Measurements from ENCODE around the gene TRIM26. TPM values are rescaled to one million over a fixed set of nuclear protein-coding genes. Genes with fewer than 3 reads are reported as not detected.
A peak's percentile ranks its signal among the peaks of the same experiment; 100 is the strongest.

The TRIM26 gene
- total RNA-seq, 2 experiments from 2014 or later: 43.4 to 45.0 TPM

GRCh38 chr6:30164714-30165113, 48.5 kb downstream of the TRIM26 start:
- Mint-ChIP-seq H3K4me1 (ENCODE audit: low read depth) (peaks cover 20% of the 10 kb centered on the region), H3K9me3 (no peaks in the 10 kb centered on the region), H3K36me3 (ENCODE audit: low read depth) (no peaks in the 10 kb centered on the region), H3K27ac (no peak overlapping the region), H3K4me3 (no peak overlapping the region), H3K27me3 (peaks cover 30% of the 10 kb centered on the region)
- CTCF ChIA-PET: no interaction called here
- no peak for DNase-seq
- no peak for TF ChIP-seq CTCF (IDR thresholded peaks at IDR 0.05)
- intact Hi-C loops (cut with micrococcal nuclease): no loop called here
- no peak for ATAC-seq
- POLR2A ChIA-PET: no interaction called here

- no peak overlapping the region for H3K27ac Mint-ChIP-seq
- peaks cover 20% of the 10 kb centered on the region for H3K4me1 Mint-ChIP-seq (ENCODE audit: low read depth)
- TF ChIP-seq CTCF (IDR thresholded peaks at IDR 0.05): no peak
- DNase-seq (no peak), ATAC-seq (no peak)
- intact Hi-C loops (cut with micrococcal nuclease): no loop called here
- no peaks in the 10 kb centered on the region for H3K9me3 Mint-ChIP-seq
- H3K27me3 Mint-ChIP-seq: peaks cover 32% of the 10 kb centered on the region
- H3K36me3 Mint-ChIP-seq (ENCODE audit: low read depth): no peaks in the 10 kb centered on the region
- H3K4me3 Mint-ChIP-seq: no peak overlapping the region
- POLR2A ChIA-PET: no interaction called here
- CTCF ChIA-PET: interaction anchor here (1.1 kb wide), 1 partner anchor 60 kb away, joined by 5 read pairs; no protein-coding TSS in a partner anchor
Observed at GRCh38 chr6:30163918-30164654, 49.1 kb downstream of the TRIM26 start.

GRCh38 chr6:30163090-30163917, 49.9 kb downstream of the TRIM26 start, which contains the start of gene TRIM15:
Gene TRIM15 (plus strand): TSS chr6:30163546. CDS start chr6:30163685, 139 bp downstream.
- Mint-ChIP-seq H3K4me1 (ENCODE audit: low read depth) (peaks cover 23% of the 10 kb centered on the region), H3K36me3 (ENCODE audit: low read depth) (no peaks in the 10 kb centered on the region), H3K27me3 (peaks cover 26% of the 10 kb centered on the region), H3K4me3 (no peak within 1 kb of the TSS), H3K27ac (no peak within 1 kb of the TSS), H3K9me3 (no peaks in the 10 kb centered on the region)
- intact Hi-C loops (cut with micrococcal nuclease): no loop called here
- POLR2A ChIA-PET: no interaction called here
- CTCF ChIA-PET: interaction anchor here (1.1 kb wide), 1 partner anchor 60 kb away, joined by 5 read pairs; no protein-coding TSS in a partner anchor
- DNase-seq (peak; percentile 84), ATAC-seq (peak; percentile 79)
- no peak for TF ChIP-seq CTCF (IDR thresholded peaks at IDR 0.05)

GRCh38 chr6:30162265-30163089, 50.7 kb downstream of the TRIM26 start:
- peaks cover 25% of the 10 kb centered on the region for H3K4me1 Mint-ChIP-seq (ENCODE audit: low read depth)

More at GRCh38 chr6:30162265-30163089, 50.7 kb downstream of the TRIM26 start:
- H3K27ac Mint-ChIP-seq: no peak overlapping the region
- ChIA-PET CTCF (no interaction called here), POLR2A (no interaction called here)
- no peaks in the 10 kb centered on the region for H3K9me3 Mint-ChIP-seq
- H3K4me3 Mint-ChIP-seq: no peak overlapping the region
- DNase-seq (no peak), ATAC-seq (no peak)
- no peaks in the 10 kb centered on the region for H3K36me3 Mint-ChIP-seq (ENCODE audit: low read depth)
- H3K27me3 Mint-ChIP-seq: peaks cover 20% of the 10 kb centered on the region
- intact Hi-C loops (cut with micrococcal nuclease): no loop called here
- TF ChIP-seq CTCF (IDR thresholded peaks at IDR 0.05): no peak

Measured in activated CD8-positive, alpha-beta T cell treated with anti-CD3 and anti-CD28 coated beads for 36 hours (primary cell).